HL-60 (cell line): ENCODE measurements around the gene SYT7.

Source experiments
- DNase-seq, 2 experiments: peaks; one replicate each; pipeline ENCODE4 v3.0.0-alpha.2; 2010 to 2020; ENCODE audit warnings: low read depth in 1 of 2, low spot score in 1 of 2
- H3K27ac ChIP-seq: fragments of 250-450 bp; sonication (Bioruptor Pico); replicated peaks from 2 replicates; pipeline ENCODE4 v1.5.1; 2020; ENCODE audit warnings: mild to moderate bottlenecking, moderate library complexity
- H3K27me3 ChIP-seq: fragments of 250-450 bp; sonication (Bioruptor Pico); 2 replicates; pipeline ENCODE4 v1.5.1; 2021; ENCODE audit warnings: mild to moderate bottlenecking, moderate library complexity; ENCODE audit not compliant: insufficient read depth, poor library complexity, severe bottlenecking
- H3K4me3 ChIP-seq: replicated peaks from 2 replicates; pipeline ENCODE4 v1.5.1; 2011; ENCODE audit warnings: mild to moderate bottlenecking, control low read depth, low read length; ENCODE audit not compliant: insufficient read depth
- CTCF ChIP-seq: IDR thresholded peaks from one replicate; pipeline ENCODE4 v1.5.1; 2011; ENCODE audit warnings: low read length, control low read depth, inconsistent platforms; ENCODE audit not compliant: insufficient read depth
- GABPA ChIP-seq: IDR thresholded peaks from 2 replicates; pipeline ENCODE4 v1.6.1; 2012; ENCODE audit warnings: low read depth
- POLR2AphosphoS5 ChIP-seq: IDR thresholded peaks from 2 replicates; pipeline ENCODE4 v1.6.1; 2012; ENCODE audit warnings: low read depth
- REST ChIP-seq: IDR thresholded peaks from 2 replicates; pipeline ENCODE4 v1.6.1; 2012; ENCODE audit warnings: low read depth; ENCODE audit not compliant: insufficient replicate concordance
- SPI1 ChIP-seq: IDR thresholded peaks from 2 replicates; pipeline ENCODE4 v1.6.1; 2012; ENCODE audit warnings: low read depth, mild to moderate bottlenecking, borderline replicate concordance

SYT7 gene

GRCh38 chr11:61532134-61533038 lies 48.5 kb downstream of the SYT7 start:
- H3K27ac ChIP-seq, result no peak overlapping the region

GRCh38 chr11:61531044-61531443 lies 49.8 kb downstream of the SYT7 start:
- no peak overlapping the region for H3K4me3 ChIP-seq
- TF ChIP-seq GABPA (no peak), POLR2AphosphoS5 (no peak), REST (no peak), CTCF (no peak), SPI1 (no peak)
- H3K27me3 ChIP-seq, result peaks cover 17% of the 10 kb centered on the region
- DNase-seq, result no peak
- H3K27ac ChIP-seq, result no peak overlapping the region

More at GRCh38 chr11:61532134-61533038, 48.5 kb downstream of the SYT7 start:
- DNase-seq, result peak in 1 of 2 experiments; percentile 27
- TF ChIP-seq GABPA (no peak), REST (no peak), CTCF (peak; percentile 89), SPI1 (no peak), POLR2AphosphoS5 (no peak)
- peaks cover 11% of the 10 kb centered on the region for H3K27me3 ChIP-seq
- H3K4me3 ChIP-seq, result no peak overlapping the region

- H3K27ac ChIP-seq, result no peak overlapping the region
- H3K4me3 ChIP-seq, result no peak overlapping the region
- no peak for DNase-seq
- TF ChIP-seq SPI1, result no peak
- no peak for TF ChIP-seq REST
- no peak for TF ChIP-seq CTCF
- TF ChIP-seq GABPA, result no peak
- H3K27me3 ChIP-seq, result peaks cover 24% of the 10 kb centered on the region
Measured at GRCh38 chr11:61529537-61530225, 51.2 kb downstream of the SYT7 start.
